HL-60 (cell line): ENCODE data around the gene AOPEP.

Experiments used
- POLR2AphosphoS5 ChIP-seq: IDR thresholded peaks from 2 replicates; pipeline ENCODE4 v1.6.1; 2012; ENCODE audit warnings: low read depth
- TF ChIP-seq, protein P1 (sequence below): IDR thresholded peaks from one replicate; pipeline ENCODE4 v1.5.1; 2011; ENCODE audit warnings: low read length, control low read depth, inconsistent platforms; ENCODE audit not compliant: insufficient read depth
- TF ChIP-seq, protein P2 (sequence below): IDR thresholded peaks from 2 replicates; pipeline ENCODE4 v1.6.1; 2012; ENCODE audit warnings: low read depth; ENCODE audit not compliant: insufficient replicate concordance

DNA sequence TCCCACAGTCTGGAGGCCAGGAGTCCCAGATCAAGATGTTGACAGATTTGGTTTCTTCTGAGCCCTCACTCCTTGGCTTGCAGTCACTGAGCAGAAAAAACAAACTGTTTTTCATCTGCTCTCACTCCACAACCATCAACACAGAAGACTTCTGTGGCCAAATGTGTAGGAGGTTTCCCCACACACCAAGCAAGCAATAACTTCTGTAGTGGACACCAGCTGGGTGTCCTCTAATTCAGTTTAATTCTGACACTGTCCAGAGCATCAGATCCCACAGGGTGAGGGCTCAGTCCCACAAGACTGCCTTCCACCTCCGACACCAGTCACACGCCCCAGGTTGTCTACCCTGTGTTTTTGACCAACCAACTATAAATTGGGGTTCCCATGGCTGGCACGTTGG, 209.9 kb downstream of the AOPEP start:
- TF ChIP-seq, protein P1, sequence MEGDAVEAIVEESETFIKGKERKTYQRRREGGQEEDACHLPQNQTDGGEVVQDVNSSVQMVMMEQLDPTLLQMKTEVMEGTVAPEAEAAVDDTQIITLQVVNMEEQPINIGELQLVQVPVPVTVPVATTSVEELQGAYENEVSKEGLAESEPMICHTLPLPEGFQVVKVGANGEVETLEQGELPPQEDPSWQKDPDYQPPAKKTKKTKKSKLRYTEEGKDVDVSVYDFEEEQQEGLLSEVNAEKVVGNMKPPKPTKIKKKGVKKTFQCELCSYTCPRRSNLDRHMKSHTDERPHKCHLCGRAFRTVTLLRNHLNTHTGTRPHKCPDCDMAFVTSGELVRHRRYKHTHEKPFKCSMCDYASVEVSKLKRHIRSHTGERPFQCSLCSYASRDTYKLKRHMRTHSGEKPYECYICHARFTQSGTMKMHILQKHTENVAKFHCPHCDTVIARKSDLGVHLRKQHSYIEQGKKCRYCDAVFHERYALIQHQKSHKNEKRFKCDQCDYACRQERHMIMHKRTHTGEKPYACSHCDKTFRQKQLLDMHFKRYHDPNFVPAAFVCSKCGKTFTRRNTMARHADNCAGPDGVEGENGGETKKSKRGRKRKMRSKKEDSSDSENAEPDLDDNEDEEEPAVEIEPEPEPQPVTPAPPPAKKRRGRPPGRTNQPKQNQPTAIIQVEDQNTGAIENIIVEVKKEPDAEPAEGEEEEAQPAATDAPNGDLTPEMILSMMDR = no peak
- TF ChIP-seq POLR2AphosphoS5 = no peak
- TF ChIP-seq, protein P2, sequence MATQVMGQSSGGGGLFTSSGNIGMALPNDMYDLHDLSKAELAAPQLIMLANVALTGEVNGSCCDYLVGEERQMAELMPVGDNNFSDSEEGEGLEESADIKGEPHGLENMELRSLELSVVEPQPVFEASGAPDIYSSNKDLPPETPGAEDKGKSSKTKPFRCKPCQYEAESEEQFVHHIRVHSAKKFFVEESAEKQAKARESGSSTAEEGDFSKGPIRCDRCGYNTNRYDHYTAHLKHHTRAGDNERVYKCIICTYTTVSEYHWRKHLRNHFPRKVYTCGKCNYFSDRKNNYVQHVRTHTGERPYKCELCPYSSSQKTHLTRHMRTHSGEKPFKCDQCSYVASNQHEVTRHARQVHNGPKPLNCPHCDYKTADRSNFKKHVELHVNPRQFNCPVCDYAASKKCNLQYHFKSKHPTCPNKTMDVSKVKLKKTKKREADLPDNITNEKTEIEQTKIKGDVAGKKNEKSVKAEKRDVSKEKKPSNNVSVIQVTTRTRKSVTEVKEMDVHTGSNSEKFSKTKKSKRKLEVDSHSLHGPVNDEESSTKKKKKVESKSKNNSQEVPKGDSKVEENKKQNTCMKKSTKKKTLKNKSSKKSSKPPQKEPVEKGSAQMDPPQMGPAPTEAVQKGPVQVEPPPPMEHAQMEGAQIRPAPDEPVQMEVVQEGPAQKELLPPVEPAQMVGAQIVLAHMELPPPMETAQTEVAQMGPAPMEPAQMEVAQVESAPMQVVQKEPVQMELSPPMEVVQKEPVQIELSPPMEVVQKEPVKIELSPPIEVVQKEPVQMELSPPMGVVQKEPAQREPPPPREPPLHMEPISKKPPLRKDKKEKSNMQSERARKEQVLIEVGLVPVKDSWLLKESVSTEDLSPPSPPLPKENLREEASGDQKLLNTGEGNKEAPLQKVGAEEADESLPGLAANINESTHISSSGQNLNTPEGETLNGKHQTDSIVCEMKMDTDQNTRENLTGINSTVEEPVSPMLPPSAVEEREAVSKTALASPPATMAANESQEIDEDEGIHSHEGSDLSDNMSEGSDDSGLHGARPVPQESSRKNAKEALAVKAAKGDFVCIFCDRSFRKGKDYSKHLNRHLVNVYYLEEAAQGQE = no peak
